HL-60 (cell line): Measurements from ENCODE around the gene CCDC138.

Source experiments
- DNase-seq, 2 experiments: peaks; one replicate each; pipeline ENCODE4 v3.0.0-alpha.2; 2010 to 2020; ENCODE audit warnings: low read depth in 1 of 2, low spot score in 1 of 2
- H3K27ac ChIP-seq: fragments of 250-450 bp; sonication (Bioruptor Pico); replicated peaks from 2 replicates; pipeline ENCODE4 v1.5.1; 2020; ENCODE audit warnings: mild to moderate bottlenecking, moderate library complexity
- H3K27me3 ChIP-seq: fragments of 250-450 bp; sonication (Bioruptor Pico); 2 replicates; pipeline ENCODE4 v1.5.1; 2021; ENCODE audit warnings: mild to moderate bottlenecking, moderate library complexity; ENCODE audit not compliant: insufficient read depth, poor library complexity, severe bottlenecking
- H3K4me3 ChIP-seq: replicated peaks from 2 replicates; pipeline ENCODE4 v1.5.1; 2011; ENCODE audit warnings: mild to moderate bottlenecking, control low read depth, low read length; ENCODE audit not compliant: insufficient read depth
- GABPA ChIP-seq: IDR thresholded peaks from 2 replicates; pipeline ENCODE4 v1.6.1; 2012; ENCODE audit warnings: low read depth
- POLR2AphosphoS5 ChIP-seq: IDR thresholded peaks from 2 replicates; pipeline ENCODE4 v1.6.1; 2012; ENCODE audit warnings: low read depth
- SPI1 ChIP-seq: IDR thresholded peaks from 2 replicates; pipeline ENCODE4 v1.6.1; 2012; ENCODE audit warnings: low read depth, mild to moderate bottlenecking, borderline replicate concordance
- TF ChIP-seq, protein P1 (sequence below): IDR thresholded peaks from one replicate; pipeline ENCODE4 v1.5.1; 2011; ENCODE audit warnings: low read length, control low read depth, inconsistent platforms; ENCODE audit not compliant: insufficient read depth
- TF ChIP-seq, protein P2 (sequence below): IDR thresholded peaks from 2 replicates; pipeline ENCODE4 v1.6.1; 2012; ENCODE audit warnings: low read depth; ENCODE audit not compliant: insufficient replicate concordance

CCDC138 gene

DNA sequence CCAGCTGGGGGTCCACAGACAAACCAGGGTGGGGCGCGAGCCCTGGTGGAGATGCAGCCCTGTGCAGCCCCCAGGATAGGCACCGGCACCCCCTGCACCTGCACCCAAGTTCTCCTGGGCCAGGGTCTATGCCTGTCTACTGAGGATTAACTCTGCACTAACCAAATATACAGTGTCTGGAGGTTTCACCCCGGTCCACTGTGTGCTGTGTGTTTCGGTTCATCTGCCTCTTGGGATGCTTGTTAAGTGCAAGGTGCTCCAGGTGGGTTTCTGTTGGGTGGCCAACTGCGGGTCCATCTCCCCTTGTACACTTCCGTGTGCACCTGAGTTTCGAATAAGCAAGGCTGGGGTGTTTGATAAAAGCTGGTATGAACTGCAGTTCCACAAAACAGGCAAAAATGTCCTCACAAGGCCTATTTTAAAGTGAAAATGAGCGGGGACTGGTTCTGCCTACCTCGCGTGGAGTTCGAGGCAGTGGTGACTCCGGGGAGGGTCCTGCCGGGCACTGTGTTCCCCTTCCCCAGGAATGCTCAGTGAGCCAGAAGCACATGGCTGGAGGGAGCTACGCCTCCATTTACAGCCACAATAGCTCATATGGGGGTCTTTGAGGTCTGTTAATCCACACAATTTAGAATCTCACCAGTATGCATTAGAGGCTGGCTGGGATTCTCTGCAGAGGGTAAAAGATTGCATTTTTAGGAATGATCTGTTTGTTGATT lies 131.7 kb downstream of the CCDC138 start:
- DNase-seq: no peak
- H3K27me3 ChIP-seq: no peaks in the 10 kb centered on the region
- TF ChIP-seq GABPA (no peak), SPI1 (no peak), POLR2AphosphoS5 (no peak)
- TF ChIP-seq, protein P1, sequence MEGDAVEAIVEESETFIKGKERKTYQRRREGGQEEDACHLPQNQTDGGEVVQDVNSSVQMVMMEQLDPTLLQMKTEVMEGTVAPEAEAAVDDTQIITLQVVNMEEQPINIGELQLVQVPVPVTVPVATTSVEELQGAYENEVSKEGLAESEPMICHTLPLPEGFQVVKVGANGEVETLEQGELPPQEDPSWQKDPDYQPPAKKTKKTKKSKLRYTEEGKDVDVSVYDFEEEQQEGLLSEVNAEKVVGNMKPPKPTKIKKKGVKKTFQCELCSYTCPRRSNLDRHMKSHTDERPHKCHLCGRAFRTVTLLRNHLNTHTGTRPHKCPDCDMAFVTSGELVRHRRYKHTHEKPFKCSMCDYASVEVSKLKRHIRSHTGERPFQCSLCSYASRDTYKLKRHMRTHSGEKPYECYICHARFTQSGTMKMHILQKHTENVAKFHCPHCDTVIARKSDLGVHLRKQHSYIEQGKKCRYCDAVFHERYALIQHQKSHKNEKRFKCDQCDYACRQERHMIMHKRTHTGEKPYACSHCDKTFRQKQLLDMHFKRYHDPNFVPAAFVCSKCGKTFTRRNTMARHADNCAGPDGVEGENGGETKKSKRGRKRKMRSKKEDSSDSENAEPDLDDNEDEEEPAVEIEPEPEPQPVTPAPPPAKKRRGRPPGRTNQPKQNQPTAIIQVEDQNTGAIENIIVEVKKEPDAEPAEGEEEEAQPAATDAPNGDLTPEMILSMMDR: no peak
- TF ChIP-seq, protein P2, sequence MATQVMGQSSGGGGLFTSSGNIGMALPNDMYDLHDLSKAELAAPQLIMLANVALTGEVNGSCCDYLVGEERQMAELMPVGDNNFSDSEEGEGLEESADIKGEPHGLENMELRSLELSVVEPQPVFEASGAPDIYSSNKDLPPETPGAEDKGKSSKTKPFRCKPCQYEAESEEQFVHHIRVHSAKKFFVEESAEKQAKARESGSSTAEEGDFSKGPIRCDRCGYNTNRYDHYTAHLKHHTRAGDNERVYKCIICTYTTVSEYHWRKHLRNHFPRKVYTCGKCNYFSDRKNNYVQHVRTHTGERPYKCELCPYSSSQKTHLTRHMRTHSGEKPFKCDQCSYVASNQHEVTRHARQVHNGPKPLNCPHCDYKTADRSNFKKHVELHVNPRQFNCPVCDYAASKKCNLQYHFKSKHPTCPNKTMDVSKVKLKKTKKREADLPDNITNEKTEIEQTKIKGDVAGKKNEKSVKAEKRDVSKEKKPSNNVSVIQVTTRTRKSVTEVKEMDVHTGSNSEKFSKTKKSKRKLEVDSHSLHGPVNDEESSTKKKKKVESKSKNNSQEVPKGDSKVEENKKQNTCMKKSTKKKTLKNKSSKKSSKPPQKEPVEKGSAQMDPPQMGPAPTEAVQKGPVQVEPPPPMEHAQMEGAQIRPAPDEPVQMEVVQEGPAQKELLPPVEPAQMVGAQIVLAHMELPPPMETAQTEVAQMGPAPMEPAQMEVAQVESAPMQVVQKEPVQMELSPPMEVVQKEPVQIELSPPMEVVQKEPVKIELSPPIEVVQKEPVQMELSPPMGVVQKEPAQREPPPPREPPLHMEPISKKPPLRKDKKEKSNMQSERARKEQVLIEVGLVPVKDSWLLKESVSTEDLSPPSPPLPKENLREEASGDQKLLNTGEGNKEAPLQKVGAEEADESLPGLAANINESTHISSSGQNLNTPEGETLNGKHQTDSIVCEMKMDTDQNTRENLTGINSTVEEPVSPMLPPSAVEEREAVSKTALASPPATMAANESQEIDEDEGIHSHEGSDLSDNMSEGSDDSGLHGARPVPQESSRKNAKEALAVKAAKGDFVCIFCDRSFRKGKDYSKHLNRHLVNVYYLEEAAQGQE: no peak
- H3K4me3 ChIP-seq: no peak overlapping the region
- H3K27ac ChIP-seq: no peak overlapping the region

DNA sequence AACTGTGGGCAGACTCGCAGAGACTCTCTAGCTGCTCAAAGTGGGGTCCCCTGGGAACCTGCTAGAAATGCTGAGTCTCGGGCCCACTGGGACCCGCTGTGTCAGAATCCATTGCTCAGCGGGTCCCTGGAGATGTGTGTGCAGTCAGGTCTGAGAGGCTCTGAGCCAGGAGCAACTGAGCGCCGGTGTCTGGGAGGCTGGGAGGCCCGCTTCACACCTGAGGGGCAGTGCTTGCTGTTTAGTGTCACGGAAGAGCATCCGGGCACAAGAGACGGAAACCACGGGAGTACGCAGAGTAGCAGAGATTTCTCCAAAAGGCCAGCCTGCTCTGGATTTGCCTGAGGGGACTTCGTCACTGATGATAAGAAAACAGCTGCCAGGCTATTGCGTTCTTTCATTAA lies 132.4 kb downstream of the CCDC138 start:
- Histone ChIP-seq H3K27me3 (no peaks in the 10 kb centered on the region), H3K4me3 (no peak overlapping the region), H3K27ac (no peak overlapping the region)
- no peak for DNase-seq
- no peak for TF ChIP-seq SPI1
- no peak for TF ChIP-seq POLR2AphosphoS5
- TF ChIP-seq, protein P2: no peak
- TF ChIP-seq, protein P1: no peak
- no peak for TF ChIP-seq GABPA

DNA sequence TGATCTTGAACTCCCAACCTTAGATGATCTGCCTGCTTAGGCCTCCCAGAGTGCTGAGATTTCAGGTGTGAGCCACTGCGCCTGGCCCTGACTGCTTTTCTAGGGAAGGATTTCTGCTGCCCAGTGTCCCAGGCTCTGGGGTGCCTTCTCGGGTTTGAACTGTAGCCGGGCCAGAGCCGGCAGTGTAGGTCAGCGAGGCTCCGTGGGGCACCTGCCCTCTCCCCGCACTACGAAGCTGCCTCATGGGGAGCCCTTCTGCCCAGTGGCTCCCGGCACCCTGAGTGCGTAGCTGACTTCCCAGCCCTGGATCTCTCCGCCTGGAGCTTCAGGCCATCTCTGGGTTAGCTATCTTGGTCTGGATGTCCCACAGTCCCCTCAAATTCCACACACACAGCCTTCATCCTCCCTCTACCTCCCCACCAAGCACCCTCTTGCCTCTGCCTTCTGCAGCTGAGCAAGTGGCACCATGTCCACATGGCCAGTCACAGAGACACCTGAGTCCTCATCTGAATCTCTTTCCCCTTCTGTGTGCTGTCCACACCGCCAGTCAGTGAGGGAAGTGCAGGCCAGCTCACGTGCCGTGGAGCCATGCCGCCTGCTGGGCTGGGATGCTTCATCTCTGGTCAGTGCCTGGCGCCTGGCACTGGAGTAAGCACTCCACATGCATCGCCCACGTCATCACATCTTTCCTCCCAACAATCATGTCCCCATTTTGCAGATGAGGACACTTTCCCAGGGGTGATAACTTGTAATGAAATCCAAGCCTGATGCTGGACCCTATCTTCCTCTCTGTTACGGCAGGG lies 133.2 kb downstream of the CCDC138 start:
- Histone ChIP-seq H3K4me3 (no peak overlapping the region), H3K27ac (no peak overlapping the region), H3K27me3 (no peaks in the 10 kb centered on the region)
- DNase-seq: no peak
- TF ChIP-seq, protein P2: no peak
- TF ChIP-seq POLR2AphosphoS5 (no peak), SPI1 (no peak), GABPA (no peak)
- TF ChIP-seq, protein P1: no peak
